ENCODE results near the gene PLCB3.

The PLCB3 gene

DNA sequence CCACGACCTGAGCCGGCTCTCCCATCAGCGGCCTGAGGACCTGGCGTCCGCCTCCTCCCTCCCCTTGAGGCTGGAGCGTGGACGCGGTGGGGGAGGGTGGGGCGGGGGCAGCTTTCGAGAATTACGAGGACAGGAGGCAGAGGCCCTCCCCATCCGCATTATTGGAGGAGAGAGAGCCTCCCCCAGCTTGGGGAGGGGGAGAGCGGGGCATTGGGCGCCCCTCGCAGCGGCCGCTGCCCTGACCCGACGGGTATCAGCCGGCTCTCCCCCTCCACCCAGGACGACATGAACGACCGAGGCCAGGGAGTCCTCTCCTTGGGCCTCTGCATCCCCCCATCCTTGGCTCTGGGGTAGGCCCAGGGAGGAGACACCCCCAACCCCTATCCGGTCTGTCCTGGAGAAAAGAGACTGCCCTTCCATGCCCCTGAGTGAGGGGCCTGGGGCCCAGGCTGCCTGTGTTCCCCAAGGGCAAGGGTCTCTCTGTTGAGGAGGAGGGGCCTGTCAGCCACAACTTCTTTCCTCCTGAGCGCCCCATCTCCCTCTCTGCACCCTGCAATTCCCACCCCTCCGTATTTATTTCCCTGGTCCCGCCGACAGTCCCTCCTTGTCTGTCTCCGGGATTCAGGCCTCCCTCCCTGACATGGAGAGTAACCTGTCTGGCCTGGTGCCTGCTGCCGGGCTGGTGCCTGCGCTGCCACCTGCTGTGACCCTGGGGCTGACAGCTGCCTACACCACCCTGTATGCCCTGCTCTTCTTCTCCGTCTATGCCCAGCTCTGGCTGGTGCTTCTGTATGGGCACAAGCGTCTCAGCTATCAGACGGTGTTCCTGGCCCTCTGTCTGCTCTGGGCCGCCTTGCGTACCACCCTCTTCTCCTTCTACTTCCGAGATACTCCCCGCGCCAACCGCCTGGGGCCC, 34.8 kb downstream of the PLCB3 start:
- DNase-seq (ENCODE audit: low read depth in 3 of 3): no peak

DNA sequence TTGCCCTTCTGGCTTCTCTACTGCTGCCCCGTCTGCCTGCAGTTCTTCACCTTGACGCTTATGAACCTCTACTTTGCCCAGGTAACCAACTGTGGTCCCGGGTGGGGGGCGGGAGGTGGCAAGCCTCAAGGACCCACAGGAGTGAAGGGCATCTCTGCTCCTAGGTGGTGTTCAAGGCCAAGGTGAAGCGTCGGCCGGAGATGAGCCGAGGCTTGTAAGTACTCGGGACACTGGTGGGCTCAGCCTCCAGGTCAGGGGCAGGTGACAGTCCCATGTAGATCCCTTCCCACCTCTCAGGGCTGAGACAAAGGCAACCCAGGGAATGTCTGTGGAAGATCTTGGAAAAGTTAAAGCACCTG, 35.5 kb downstream of the PLCB3 start:
- DNase-seq (ENCODE audit: low read depth in 3 of 3): no peak

DNA sequence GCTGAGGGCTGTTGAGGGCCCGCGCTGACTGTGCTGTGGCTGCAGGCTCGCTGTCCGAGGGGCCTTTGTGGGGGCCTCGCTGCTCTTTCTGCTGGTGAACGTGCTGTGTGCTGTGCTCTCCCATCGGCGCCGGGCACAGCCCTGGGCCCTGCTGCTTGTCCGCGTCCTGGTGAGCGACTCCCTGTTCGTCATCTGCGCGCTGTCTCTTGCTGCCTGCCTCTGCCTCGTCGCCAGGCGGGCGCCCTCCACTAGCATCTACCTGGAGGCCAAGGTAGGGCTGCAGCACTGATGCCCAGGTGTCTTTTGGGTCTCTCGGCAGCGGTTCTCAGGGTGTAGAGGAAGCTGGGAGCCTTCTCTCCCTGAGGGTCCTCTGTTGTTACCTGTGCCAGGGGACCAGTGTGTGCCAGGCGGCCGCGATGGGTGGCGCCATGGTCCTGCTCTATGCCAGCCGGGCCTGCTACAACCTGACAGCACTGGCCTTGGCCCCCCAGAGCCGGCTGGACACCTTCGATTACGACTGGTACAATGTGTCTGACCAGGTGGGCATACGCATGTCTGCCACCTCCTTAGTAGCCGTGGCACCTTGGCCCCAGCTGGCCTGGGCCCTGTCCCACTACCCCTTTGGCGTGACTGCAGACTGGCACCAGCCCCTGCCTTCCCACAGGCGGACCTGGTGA, 36.5 kb downstream of the PLCB3 start:
- no peak for DNase-seq (ENCODE audit: low read depth in 3 of 3)

DNA sequence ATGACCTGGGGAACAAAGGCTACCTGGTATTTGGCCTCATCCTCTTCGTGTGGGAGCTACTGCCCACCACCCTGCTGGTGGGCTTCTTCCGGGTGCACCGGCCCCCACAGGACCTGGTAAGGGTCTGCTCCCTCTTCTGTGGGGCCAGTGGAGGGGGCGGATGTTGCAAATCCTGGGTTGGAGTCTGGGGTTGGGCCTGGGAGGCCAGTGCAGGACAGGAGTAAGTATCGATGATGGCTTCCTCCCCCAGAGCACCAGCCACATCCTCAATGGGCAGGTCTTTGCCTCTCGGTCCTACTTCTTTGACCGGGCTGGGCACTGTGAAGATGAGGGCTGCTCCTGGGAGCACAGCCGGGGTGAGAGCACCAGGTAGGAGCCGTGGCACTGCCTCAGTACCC, 37.0 kb downstream of the PLCB3 start:
- DNase-seq (ENCODE audit: low read depth in 3 of 3): no peak

DNA sequence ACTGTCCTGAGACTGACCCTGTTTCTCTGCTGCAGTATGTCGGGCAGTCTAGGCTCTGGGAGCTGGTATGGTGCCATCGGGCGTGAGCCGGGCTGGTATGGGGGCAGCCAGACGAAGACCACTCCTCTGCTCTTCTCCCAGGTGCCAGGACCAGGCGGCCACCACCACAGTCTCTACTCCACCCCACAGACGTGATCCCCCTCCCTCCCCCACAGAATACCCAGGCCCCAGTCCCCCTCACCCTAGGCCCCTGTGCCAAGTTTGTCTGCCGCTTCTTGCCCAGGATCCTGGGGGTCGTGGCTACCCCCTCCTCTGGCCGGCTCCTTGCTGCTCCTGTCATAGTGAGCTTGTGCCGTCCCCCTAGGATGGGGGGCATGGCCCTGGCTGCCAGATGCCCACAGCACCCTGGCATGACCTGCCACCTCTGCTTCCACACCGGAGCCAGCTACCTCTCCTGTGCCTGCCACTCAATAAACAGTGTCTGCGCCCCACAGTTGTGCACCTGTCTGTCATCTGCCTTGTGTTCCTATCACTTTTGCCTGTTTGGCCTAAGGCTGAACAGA, 37.8 kb downstream of the PLCB3 start:
- no peak for DNase-seq (ENCODE audit: low read depth in 3 of 3)

DNA sequence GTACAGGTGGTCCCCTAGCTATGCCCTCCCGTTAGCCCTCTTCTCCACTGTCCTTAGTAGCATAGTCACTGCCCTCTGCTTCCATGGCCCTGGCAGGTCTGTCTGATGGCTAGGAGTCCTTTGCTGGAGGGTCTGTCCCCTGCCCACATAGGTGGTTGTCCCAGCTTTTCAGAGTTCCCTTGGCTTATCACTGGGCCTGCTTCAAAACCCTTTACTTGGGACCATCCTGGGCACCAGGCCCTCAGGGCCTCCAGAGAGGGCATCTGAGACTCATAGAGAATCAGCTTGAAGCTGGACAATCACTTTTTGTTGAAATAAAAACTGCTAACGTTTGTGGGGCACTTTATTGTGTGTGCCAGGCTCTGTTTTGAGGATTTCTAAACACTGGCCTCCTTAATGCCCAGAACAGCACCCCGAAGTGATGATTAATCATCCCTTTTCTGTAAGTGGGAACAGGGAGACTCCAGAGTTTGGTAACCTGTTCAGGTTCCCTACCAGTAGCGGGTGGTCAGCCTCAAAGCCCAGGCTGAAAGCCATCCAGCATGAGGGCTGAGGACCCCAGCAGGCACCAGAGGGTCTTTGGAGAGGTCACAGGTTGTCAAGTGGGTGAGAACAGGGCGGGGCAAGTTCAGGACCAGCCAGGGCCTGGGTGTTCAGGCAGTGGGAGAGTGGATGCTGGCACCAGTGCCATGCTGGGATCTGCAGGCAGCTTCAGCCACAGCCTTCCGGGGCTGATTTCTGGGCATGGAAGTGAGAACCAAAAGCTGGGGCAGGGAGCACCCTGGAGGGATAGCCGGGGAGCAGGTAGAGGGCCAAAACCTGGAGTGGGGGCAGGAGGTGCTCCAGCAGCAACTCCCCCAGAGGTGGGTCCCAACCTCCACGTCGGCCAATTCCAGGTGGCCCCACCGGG, 39.3 kb downstream of the PLCB3 start:
- DNase-seq (ENCODE audit: low read depth in 3 of 3): no peak

DNA sequence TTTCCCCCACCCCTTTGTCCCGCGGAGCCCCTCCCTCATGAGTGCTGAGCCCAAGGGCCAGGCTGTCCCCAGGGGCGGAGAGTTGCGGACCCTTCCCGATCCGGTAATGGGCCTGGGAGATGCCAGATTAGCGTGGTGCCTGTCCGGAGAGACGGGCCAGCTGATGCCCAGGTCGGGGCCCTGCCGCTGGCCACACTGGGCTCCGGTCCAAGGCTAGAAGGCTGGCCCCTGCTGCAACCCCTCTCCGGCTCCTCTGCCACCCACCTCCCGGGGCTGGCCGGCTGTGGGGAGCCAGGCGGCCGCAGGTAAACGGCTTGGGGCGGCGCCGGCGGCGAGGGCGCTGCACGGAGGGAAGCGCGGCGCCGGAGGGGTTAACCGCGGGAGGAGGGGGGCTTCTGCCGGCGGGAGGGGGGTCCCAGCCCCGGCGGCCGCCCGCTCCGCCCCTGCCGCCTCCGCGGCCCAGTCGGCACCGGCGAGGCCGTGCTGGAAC, 40.0 kb downstream of the PLCB3 start, which contains the start of gene KCNK4:
KCNK4 (plus strand) TSS at position 41 of the 490 bp plus-strand sequence. CDS start 1,717 bp downstream, outside the sequence.
- no peak for DNase-seq (ENCODE audit: low read depth in 3 of 3)

DNA sequence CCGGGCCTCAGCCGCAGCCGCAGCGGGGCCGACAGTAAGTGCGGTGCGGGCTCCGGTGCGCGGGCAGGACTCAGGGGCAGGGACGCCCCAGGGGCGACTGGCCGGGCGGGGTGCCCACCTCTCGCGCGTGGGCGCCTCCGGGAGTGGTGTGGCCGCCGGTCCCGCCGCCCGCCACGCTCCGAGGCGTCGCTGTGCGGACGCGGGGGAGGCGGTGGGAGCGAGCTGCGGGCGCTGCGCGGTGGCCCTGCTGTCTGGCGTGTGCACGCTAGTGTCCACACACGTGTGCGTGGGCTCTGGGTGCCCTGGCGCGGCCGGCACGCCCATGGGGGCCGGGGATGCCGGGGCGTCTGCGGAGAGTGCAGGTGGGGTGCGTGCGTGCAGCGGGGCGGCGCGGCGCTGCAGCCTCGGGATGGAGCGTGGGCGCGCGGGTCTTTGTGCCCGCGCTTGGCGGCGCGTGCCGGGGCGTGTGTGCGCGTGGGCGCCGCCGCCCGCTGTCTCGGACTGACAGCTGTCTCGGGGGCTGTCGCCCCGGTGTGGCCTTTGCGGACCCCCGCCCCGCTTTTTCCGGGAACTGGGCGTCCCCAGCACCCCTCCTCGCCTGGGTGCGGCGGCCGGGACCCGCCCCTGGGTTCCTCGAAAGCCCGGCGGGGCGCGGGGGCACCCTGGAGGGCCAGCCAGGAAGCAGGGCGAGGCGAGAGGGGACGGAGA, 40.6 kb downstream of the PLCB3 start:
- no peak for DNase-seq (ENCODE audit: low read depth in 3 of 3)

DNA sequence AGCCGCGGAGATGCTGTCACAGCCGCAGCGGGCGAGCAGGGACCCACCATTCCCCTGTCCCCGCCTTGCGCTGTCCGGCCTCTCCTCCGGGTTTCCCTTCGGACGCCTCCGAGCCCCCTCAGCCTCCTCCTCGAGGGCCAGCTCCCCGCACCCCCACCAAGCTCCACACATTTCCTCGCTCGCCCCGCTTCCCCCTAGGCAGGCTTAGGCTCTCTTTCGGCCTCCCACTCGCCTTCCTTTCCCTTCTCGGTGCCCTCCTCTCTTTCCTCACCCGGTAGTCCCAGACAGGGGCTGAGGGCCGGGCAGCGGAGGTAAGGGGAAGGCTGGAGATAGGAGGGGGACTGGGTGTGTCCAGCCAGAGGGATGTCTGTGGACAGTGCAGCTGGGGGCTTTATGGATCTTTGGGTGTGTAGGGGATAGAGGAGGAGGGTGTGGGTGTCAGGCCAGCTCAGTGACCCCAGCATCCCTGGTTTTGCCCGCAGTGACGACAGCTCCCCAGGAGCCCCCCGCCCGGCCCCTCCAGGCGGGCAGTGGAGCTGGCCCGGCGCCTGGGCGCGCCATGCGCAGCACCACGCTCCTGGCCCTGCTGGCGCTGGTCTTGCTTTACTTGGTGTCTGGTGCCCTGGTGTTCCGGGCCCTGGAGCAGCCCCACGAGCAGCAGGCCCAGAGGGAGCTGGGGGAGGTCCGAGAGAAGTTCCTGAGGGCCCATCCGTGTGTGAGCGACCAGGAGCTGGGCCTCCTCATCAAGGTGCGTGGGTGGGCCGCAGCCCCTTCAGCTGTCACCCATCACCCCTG, 41.3 kb downstream of the PLCB3 start:
- DNase-seq (ENCODE audit: low read depth in 3 of 3): no peak

DNA sequence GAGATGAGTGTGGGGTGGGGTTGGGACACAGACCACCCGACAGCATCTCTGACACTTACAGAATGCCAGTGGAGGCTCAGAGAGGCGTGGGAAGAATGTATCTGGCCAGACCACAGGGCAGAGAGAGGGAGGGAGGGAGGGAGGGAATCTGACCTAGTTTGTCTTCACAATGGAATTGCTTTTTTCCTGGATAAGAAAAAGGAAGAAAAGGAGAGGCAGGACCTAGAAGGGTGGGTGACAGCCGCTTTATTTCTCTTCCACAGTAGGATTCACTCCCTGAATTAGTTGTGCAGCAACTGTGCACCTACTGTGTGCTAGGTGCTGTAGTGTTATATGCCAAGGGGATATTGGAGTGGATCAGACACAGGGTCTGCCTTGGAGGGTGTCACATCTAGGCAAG, 43.4 kb downstream of the PLCB3 start:
- DNase-seq (ENCODE audit: low read depth in 3 of 3): no peak

DNA sequence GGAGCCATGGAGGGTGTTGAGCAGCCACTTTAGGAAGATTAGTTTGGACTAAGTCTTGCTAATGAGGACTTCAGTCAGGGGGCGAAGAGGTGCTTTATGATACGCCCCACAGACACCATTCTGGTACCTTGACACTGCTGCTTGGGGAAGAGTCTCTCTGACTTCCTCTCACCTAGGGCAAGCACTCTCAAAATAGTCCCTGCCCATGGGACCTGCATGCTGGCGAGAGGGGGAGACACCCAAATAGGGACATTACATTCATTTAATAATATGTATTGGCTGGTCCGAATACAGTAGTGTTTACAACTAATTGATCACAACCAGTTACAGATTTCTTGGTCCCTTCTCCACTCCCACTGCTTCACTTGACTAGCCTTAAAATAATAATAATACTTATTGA, 44.4 kb downstream of the PLCB3 start:
- DNase-seq (ENCODE audit: low read depth in 3 of 3): no peak

DNA sequence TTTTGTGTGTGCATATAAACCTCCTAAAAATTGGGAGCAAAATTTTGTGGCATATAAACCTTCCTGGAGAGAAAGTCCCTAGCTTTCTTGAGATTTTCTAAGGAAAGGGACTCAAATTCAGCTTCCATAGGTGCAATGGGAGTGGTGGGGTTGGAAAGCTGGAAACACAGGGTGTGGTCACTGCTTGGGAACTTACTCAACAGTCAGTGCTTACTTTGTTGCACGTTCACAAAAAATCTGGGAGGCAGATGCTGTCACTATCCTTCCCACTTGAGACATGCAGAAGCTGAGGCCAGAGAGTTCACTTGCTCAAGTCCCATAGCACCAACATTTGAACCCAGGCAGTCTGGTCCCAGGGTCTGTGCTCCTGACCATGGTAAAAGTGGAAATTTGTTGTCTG, 44.9 kb downstream of the PLCB3 start:
- DNase-seq (ENCODE audit: low read depth in 3 of 3): no peak

DNA sequence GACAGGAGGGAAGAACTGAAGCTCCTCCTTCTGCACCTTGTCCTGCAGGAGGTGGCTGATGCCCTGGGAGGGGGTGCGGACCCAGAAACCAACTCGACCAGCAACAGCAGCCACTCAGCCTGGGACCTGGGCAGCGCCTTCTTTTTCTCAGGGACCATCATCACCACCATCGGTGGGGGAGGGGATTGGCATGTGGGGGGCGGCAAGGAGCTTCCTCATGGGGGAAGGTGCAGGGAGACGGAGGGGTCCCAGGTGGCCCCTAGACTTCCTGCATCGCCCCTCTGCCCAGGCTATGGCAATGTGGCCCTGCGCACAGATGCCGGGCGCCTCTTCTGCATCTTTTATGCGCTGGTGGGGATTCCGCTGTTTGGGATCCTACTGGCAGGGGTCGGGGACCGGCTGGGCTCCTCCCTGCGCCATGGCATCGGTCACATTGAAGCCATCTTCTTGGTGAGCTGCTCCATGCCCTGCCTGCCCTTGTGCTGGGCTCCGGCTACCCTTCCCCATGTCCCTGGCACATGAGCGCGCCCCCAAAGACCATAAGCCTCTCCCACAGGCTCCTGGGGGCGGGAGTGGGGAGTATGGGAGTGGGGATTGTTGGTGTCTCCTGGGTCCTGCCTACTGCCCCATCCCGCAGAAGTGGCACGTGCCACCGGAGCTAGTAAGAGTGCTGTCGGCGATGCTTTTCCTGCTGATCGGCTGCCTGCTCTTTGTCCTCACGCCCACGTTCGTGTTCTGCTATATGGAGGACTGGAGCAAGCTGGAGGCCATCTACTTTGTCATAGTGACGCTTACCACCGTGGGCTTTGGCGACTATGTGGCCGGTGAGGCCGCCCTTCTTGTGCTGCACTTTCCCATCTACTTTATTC, 45.7 kb downstream of the PLCB3 start:
- no peak for DNase-seq (ENCODE audit: low read depth in 3 of 3)

DNA sequence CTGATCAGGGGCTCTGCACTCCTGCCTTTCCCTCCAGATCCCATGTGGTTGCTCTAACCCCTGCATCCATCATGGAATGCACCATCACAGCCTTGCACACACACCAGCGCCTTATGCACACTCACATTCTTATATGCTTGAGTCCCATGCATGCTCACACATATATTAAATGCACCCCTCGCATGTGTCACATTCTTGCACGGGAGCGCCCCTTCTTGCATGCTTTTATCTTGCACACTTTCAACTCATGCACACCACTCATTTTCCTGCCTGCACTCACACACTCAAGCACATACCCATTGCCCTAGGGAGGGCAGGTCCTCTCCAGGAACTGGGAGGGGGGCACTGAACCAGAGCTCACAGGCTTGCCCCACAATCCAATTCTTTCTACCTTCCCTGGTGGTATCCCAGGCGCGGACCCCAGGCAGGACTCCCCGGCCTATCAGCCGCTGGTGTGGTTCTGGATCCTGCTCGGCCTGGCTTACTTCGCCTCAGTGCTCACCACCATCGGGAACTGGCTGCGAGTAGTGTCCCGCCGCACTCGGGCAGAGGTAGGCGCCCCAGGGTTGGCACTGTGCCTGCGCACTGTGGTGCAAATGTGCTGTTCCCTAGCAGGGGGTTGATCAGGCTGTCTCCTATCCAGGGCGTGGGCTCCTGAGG, 46.5 kb downstream of the PLCB3 start:
- no peak for DNase-seq (ENCODE audit: low read depth in 3 of 3)

DNA sequence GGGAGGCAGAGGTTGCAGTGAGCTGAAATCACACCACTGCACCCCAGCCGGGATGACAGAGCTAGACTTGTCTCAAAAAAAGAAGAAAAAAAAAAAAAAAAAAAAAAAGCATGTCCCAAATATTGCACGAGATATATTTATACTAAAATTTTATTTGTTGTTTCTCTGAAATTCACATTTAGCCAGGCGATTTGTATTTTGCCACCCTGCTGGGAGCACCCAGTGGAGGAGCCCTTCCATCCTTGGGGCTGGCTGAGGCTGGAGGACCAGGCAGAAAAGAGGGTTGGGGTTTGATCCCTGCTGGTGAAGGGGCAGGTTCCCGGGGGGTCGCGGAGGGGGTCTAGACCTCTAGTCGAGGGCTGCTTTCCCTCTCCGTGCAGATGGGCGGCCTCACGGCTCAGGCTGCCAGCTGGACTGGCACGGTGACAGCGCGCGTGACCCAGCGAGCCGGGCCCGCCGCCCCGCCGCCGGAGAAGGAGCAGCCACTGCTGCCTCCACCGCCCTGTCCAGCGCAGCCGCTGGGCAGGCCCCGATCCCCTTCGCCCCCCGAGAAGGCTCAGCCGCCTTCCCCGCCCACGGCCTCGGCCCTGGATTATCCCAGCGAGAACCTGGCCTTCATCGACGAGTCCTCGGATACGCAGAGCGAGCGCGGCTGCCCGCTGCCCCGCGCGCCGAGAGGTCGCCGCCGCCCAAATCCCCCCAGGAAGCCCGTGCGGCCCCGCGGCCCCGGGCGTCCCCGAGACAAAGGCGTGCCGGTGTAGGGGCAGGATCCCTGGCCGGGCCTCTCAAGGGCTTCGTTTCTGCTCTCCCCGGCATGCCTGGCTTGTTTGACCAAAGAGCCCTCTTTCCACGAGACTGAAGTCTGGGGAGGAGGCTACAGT, 47.9 kb downstream of the PLCB3 start:
- no peak for DNase-seq (ENCODE audit: low read depth in 3 of 3)

DNA sequence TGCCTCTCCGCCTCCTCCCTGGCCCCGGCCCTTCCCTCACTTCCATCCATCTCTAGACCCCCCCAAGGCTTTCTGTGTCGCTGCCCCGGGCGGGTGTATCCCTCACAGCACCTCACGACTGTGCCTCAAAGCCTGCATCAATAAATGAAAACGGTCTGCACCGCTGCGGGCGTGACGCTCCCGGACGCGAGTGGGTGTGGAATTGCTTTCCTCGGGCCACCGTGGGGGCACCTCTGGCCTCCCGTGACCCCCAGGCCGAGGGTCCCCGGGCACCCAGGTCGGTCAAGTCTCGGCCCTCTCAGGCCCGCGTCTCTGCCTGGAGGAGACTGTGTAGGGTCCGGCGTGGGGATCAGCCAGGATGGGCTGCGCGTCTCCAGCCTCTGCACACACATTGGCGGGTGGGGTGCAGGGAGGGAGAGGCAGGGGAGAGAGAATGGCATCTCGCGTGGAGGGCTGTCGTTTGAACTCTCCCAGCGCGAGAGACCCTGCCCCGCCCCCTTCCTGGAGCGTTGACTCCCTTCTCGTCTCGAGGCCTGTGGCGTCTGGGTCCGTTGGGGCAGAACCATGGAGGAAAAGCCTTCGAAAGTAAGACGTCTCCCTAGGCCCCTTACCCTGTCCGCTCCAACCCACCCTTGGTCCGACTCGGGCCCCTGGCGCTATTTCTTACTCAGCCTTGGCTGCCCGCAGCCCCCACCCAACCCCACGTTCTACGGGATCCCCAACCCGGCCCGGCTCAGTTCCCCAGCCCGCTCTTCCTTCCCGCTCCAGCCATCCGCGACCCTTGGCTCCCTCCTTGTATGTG, 48.7 kb downstream of the PLCB3 start, which contains the start of gene CATSPERZ:
CATSPERZ (plus strand) TSS at position 512 of the 802 bp plus-strand sequence; CDS start at position 565, 53 bp downstream.
- no peak for DNase-seq (ENCODE audit: low read depth in 3 of 3)
